CD4-positive, alpha-beta T cell treated with Interleukin-6 for 4 hours (primary cell): Measurements from ENCODE around the gene REPIN1.

ENCODE experiments used
- DNase-seq: peaks from one replicate; pipeline ENCODE4 v3.0.0-alpha.2; 2020; ENCODE audit warnings: mixed read lengths

Gene REPIN1

DNA sequence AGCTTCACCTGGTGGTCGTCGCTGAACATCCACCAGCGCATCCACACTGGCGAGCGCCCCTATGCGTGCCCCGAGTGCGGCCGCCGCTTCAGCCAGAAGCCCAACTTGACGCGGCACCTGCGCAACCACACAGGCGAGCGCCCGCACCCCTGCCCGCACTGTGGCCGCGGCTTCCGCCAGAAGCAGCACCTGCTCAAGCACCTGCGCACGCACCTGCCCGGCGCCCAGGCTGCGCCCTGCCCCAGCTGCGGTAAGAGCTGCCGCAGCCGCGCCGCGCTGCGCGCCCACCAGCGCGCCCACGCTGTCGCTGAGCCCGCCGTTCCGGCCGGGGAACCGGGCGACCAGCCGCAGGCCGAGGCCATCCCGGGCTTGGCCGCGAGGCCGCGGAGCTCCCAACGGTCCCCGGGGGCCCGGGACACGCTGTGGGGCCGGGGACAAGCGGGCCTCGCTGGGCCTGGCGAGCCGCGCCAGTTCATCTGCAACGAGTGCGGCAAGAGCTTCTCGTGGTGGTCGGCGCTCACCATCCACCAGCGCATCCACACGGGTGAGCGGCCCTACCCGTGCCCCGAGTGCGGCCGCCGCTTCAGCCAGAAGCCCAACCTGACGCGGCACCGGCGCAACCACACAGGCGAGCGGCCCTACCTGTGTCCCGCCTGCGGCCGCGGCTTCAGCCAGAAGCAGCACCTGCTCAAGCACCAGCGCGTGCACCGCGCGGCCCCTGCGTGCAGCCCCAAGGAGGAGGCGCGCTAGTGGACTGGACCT, 28.9 kb downstream of the REPIN1 start:
- no peak for DNase-seq

DNA sequence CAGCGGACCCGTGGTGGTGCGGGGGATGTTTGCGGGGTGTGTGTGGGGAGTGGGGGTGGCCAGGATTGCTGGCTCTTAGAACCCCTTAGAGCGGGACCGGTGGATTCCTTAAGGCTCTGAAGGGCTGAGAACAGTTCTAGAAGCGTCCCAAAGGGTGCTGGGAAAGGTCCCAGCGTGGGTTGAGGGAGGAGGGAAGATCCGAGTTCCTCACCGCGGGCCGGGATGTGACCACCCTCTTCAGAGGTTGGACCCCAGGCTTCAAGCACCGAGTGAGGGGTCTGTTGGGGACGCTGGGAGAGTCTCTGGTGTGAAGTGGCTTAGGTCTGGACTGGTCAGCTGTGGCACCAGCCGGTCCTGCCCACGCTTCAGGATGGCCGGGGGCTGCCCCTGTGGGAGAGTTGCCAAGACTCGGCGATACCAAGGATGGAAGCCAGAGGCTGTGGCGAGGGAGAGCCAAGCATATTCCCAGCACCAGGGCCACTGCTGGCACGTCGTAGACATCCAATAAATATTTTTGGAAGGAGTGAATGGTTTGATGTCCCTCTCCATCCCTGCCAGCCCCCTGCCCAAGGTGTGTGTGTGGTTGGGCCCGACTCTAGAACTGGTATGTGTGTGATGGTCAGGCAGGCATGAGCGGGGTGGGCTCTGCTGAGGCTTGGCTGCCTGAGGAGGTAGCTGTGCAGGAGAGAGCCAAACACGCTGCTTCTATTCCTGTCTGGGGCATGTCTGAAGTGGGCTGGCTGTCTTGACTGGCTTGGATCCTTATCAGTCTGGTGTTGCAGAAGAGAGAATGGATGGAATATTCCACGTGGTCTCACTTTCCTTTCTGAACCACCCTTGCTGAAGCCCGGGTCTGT, 29.7 kb downstream of the REPIN1 start:
- no peak for DNase-seq

DNA sequence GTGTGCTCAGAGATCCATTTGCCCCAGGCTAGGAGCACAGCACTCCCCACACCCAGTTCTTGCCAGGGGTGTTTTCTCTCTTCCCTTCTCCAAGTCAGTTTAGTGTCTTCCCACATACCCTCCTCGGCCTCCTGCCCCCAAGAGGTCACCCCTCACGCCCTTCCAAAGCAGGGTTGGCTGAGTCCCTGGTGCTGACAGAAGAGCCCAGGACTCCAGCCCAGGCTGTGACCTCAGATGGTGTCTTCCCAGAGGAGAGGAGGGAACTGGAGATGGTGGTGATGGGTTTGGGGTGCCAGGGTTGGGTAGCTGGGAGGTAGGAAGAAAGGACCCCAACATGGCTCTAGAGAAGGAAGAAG, 30.3 kb downstream of the REPIN1 start:
- DNase-seq: no peak

DNA sequence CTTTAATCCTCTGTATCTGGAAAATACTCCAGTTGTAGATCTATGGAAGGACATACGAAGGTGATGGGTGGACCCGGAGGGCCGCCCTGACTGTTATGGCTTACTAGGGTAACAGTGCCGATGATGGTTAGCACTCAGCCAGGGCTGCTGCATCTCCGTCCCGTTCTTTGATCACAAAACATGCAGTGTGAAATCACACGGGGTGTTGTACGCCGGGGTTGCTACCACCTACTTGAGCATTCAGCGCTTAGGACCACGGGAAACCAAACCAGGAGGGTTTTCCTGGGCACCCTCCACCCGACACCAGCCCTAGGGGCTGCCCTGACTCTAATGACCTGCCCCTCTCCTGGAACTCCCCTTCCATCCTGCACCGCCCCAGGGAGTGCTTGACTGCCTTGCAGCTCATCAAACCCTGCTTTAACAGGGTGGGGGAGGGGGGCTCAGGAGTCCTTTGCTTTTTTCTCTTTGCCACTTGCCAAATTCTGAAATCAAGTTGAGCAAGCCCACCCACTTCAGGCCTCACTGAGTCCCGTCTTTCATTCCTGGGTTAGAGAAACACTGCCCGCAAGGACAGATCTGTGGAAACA, 30.9 kb downstream of the REPIN1 start:
- no peak for DNase-seq

DNA sequence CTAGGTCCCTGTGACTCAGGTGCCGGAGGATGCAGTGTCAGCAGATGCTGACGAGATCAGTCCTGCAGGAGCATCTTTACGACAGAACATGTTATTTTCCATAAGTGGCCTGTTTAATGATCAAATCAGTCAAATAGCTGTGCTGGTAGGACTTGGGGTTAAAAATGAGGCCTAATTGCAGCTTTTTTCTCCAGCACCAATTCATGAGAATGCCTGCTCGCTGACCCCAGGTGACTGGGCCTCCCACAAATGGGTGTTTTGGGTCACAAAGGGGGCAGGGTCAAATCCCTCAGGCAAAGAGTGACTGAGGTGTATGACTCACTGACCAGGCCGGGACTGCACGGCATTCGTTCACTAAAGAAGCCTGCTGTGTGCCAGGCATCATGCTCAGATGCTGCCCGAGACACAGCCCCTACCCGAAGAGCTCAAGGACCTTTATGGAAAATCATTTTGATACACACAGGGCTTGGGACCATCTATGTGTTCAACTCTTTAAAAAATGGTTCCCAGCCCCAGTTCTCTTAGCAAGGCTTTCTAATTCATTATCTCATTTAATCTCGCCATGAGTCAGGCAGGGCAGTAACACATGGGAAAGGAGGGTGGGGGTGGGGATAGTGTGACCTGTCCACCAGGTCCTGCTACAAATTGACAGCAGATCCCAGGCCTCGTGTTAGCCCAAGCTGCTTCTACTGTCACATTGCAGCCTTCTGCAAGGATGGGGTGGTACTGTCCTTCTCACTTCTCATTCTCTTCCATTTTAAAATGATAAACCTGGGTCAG, 31.6 kb downstream of the REPIN1 start:
- no peak for DNase-seq

DNA sequence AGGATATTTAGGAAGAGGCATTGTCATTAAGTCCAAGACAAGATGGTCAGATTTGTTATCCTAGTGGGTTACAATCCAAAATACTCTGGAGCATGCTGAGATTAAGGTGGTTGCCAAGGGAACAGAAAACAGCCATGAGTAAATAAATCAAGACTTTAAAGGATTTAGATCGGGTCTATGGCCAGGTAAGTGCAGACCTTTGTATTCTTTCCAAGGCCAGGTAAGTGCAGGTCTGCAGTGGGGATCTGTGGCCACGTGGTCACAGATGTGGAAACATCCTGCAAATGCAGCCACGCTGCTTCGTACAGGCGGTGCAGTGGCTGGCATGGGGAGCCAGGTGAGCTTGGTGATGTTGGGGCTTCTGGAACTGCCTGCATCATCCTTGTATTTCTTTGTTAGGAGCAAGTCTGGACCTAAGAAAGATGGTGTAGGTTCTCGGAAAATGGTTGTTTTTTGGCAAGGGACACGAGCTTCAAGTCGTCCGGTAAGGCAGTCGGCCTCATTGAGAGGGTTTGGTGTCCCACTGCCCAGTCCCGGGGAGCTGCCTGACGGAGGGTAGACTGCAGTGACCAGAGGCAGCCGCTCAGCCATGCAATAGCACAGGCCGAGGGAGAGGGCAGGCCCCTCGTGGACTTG, 32.3 kb downstream of the REPIN1 start:
- DNase-seq: no peak

DNA sequence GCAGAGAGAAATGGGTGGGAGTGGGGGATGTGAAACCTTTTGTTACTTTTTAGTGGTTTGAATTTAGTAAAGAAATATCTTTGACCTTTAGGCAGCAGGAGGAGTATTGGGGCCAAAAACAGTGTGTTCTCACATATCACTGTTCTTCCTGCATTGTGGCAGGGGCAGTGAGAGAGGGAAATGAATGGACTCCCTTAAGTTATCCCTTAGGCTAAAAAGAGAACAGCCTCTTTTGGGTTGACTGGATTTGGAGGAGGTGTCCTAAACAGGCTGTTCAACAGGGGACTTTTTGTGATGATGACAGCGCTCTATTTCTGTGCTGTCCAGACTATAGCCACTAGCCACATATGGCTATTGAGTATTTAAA, 32.8 kb downstream of the REPIN1 start:
- DNase-seq: no peak

DNA sequence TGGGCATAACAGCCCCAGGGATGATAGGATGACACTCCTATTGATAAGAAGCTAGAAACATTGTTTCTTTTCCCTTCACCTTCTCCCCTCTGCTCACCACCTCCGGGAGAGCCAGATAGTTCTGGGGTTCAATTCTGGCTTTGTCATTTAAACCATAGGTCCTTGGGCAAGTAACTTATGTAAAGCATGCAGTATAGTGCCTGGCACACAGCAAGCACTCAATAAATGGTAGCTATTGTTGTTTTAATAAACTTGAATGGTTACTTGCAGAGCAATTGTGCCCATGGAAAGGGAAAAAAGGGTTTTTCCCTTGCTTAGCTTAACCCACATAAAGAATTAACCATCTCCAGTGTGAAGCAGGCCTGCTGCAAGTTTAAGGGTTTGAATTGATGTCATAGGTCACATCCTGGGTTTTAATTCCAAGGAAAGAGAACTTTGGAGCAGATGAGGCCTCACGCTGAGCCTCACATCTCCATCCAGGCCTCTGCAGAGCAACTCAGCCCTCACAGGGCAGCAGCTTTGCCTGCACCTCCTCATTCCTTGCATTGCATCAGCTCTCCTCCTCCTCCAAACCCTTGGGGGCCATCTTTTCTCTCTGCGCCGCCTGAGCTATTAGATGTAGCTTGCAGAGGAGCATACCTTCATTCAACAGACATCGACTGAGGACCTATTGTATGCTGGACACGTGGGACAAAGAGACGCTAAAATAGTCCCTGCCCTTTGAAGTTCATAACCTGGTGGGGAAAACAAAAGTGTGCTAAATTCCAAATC, 33.4 kb downstream of the REPIN1 start:
- DNase-seq: no peak

DNA sequence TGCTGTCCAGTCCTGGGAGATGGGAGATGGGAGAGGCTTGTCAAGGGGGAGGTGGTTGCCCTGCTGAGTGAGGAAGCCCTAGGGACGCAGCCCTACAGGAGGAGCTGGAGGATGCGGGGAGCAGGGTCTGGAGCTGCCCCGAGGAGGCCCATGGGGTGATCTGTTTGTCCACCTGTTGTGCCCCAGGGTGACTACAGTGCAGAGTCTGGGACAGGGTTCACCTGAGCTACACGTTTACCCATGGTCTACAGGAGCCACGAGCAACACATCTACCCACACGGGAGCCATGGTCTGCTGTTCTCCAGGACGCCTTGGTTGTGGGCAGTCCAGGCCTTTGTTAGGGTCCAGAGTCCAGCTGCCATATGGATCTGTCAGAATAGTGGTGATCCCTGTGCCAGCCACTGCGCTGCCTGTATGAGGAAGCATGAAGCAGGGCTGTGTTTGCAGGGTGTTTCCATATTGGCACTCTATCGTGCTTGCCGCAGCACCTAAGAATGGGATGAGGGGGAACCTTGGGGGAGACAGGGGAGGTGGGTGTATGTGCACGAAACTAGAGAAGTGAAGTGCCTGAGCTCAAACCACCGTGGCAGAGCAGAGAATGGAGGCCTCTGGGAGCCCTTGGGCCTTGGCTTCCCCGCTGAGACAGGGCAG, 34.2 kb downstream of the REPIN1 start:
- DNase-seq: no peak

DNA sequence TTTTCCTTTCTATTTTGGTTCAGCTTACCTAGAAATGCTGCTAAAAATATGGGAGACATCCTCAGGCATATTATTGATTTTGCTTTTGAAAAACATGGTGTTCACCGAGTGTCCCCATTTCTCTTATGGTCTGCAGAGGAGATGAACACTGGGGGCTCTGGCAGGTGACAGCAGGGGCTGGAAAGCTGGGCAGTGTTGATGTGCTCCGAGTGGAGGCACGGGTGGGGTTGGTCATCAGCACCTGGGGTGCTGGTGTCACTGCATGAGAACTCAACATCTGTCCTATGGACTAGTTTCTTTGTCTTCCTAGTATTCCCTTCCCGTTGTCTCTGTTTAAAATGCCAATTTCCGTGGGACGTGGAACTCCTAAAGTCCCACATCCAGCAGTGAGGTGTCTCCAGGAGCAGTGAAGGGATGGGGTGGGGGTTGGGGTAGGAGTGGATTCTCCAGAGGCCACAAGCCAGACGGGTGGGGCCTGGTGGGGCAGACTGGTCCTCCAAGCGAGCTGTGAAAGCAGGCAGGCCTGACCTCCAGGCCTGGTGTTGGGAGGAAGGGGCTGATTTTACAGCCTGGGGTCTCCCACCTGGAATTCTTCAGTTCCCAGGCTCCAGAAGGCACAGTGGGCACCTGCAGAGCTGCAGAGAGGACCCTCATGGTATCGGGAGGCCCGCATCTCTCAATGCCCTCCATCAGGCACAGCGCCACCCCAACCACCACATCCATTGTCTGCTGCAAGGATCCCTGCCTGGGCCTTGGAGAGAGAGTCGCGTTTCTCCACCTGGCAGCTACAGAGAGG, 35.0 kb downstream of the REPIN1 start:
- DNase-seq: no peak

DNA sequence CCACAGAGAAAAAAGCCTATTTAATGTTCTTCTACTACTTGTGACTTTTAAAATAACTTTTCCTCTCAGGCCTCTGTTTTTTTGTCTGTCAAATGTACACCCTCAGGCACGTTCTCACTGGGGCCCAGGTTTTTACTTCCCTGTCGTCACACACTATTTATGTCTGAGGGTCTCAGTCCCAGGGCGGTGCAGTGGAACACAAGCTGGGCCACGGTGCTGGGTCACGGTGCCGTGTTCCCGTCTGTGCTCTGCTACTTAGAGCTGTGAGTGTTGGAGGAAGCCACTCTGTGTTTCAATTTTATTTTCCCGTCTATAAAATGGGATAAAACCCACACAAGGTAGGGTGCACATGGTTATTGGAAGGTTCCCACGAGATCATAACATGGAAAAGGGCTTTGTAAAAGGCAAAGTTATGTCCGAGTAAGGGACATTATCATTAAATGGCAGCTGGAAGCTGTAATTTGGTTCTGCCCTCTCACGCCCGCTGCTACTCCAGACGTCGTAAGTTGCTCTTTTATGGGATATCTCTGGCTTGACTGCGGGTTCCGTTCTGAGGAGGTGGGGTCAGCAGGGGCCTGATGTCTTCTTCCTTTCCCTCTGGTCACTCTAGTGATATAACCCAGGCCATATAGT, 35.7 kb downstream of the REPIN1 start:
- peak; percentile 27 for DNase-seq

DNA sequence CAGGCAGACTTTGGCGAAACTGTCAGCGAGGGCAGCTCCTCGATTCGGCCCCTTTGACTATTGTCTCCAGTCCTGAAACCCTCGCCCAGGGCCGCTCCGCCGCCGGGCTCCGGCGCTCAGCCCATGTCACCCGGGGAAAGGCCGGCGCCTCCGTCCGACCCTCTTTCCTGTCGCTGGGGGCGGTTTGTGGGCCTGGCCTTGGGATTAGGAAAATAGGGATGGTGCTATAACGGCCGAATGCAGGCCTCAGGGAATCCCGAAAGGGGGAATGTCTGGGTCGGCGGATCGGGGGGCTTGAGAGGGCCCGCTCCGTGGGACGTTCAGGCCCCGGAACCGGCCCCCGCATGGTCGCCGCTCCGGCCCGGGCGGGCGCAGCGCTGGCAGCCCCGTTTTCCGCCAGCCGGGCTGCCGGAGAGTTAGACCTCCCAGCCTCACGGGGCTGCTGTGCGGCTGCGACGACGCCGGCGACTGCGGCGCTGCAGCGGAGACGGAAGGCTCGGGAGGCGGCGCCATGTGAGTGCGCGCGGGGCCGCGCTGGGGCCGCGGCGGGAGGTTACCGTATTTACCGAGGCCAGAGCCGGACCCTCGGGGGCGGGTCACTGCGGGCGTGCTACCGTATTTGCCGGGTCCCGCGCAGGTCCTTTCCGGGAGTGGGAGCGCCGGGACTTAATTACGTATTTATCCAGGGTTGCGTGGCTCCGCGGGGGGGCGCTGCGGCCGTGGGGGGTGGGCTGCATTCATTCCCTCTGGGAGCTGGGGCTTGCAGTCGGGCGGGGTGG, 36.4 kb downstream of the REPIN1 start:
- DNase-seq: peak; percentile 80

DNA sequence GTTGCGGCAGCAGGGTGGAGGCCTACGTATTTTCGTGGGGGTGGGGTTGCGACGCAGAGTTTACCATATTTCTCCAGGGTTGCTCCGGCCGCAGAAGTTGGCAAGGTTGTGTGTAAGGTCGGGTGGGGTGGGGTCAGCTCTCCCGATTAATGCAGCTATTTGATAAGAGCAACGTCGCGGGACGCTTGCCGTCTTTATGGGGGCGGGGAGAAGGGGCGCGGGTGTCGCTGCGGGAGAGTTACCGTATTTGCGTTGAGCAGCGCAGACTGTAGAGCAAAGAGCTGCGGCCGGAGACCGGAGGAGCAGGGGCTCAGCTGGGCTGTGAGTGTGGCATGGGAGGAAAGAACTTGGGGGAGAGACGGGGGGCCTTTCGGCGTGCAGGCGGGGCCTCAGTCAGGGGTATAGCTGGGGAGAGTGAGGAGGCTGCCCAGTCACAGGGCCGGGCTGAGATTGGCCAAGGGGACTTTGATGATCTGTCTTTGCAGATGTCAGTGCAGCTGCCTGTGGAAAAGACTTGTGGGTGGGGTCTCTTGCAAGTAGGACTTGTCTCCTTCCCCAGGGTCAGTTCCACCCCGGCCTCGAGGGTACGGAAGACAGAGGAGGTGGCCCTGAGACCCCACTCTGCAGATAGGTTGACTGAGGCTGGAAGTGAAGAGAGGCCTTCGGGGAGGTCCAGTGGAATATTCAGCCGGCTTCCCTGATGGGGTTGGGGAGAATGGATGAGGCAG, 37.1 kb downstream of the REPIN1 start:
- no peak for DNase-seq

DNA sequence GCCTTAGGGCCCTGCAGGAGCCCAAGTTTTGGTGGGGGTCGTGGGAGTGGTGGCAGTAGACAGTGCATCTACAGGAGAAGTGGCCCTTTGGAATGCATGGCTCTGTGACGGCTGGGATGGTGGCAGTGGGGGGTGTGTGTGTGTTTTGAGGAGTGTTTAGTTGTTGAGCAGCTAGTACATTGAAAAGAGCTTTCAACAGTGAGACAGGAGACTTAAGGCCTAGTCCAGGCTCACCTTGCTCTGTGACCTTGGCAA, 37.6 kb downstream of the REPIN1 start:
- peak; percentile 37 for DNase-seq

DNA sequence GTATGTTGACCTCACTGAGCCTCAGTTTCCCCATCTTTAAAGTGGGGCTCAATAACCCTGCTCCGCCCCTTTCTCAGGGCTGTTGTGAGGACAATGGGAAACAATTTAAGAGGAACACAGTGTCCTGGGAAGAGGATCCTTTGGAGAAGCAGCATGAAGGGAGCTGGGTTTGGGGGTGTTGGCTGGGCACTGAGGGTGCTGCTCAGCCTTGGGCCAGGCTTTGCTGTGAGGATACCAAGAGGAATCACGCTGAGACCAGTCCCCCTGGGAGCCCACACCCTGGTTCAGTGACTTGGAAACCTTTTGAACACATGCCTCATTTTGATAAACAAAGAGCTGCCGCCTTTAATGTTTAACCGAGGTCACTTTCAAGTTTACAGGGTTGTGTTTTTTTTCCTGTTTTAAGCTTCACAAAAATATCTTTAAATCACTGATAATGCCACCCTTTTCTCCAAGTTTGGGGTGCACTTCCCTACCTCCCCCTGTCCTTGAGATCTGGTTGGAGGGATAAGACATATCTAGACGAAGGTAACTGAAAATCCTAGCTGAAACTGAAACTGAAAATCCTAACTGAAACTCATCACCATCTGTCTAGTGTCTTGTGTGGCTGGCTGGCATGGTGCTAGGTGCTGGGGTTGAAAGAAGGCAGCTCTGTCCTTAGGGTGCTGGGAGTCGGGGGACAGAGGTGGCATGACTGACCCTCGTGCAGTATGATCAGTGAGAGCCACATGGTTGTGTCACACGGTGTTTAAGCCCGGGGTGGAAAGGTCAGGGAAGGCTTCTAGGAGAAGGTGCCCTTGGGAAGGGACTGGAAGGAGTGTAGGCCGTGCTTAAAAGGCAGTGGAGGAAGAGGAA, 38.2 kb downstream of the REPIN1 start:
- DNase-seq: peak; percentile 56

DNA sequence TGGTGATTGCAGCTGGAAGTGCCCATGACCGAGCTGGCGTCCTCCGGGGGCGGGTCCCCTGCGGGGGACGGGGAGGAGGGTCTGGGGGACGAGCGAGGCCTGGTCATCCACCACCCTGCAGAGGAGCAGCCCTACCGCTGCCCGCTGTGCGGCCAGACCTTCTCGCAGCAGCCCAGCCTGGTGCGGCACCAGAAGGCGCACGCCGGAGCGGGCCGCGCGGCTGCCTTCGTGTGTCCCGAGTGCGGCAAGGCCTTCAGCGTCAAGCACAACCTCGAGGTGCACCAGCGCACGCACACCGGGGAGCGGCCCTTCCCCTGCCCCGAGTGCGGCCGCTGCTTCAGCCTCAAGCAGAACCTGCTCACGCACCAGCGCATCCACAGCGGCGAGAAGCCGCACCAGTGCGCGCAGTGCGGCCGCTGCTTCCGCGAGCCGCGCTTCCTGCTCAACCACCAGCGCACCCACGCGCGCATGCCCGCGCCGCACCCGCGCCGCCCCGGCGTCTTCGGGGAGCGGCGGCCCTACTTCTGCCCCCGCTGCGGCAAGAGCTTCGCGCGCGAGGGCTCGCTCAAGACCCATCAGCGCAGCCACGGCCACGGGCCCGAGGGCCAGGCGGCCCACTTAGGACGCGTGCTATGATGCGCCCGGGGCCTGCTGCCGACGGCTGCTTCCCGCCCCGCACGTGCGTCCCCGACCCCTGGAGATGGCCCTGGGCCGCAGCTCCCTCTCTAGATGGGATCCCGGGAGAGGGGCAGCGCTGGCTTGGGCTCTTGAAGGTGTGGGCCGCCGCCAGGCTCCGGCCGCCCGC, 39.2 kb downstream of the REPIN1 start:
- DNase-seq: no peak
